Endothelial cell of umbilical vein (primary cell): Measurements from ENCODE around the gene DIPK2B. TPM values are rescaled to one million over a fixed set of nuclear protein-coding genes. Genes with fewer than 3 reads are reported as not detected.

ENCODE experiments used
- BruUV-seq: library from RNA; stranded (reverse); fragments of 400-500 nt; replicated peaks from 2 replicates; lab custom pipeline; 2021; lab: Mats Ljungman, UMichigan
- CTCF ChIA-PET: fragments of 300-600, 350-600 bp; sonication (Branson Sonifier 250); formaldehyde crosslinking; loops from one replicate; lab custom pipeline; 2021; ENCODE audit warnings: antibody characterized with exemption, inconsistent platforms; lab: Charles Lee
- POLR2A ChIA-PET: fragments of 300-600, 350-600 bp; sonication (Branson Sonifier 250); formaldehyde crosslinking; loops from one replicate; lab custom pipeline; 2021; ENCODE audit warnings: antibody characterized with exemption, inconsistent platforms; lab: Charles Lee
- DNase-seq: peaks from one replicate; pipeline ENCODE4 v3.0.0-alpha.2; 2011; ENCODE audit warnings: low read depth, low spot score
- FAIRE-seq: peaks from 2 replicates; lab custom pipeline; 2011; peaks lifted over from hg19 to GRCh38; lab: Jason Lieb, UNC
- H2AFZ ChIP-seq: 2 replicates; pipeline ENCODE4 v1.6.0; 2012; ENCODE audit warnings: low read depth, low read length, control low read depth, inconsistent platforms
- H3K27ac ChIP-seq: 2 replicates; pipeline ENCODE4 v1.5.1; 2011; ENCODE audit warnings: low read depth, mild to moderate bottlenecking, control low read depth, low read length, moderate library complexity; ENCODE audit not compliant: insufficient read depth
- H3K27me3 ChIP-seq, 2 experiments: 2 replicates each; pipeline versions ENCODE4 v1.6.0 to v1.6.1; 2011; ENCODE audit warnings: low read length in 2 of 2, mixed read lengths in 1 of 2; ENCODE audit not compliant: control insufficient read depth in 2 of 2, insufficient read depth in 2 of 2
- H3K36me3 ChIP-seq, 2 experiments: 2 replicates in 1 of 2; 3 replicates in 1 of 2; pipeline ENCODE4 v1.5.1; 2011; ENCODE audit warnings: low read length in 2 of 2, mild to moderate bottlenecking in 1 of 2, moderate library complexity in 1 of 2; ENCODE audit not compliant: control insufficient read depth in 2 of 2, insufficient read depth in 2 of 2; ENCODE audit errors: extremely low read depth in 1 of 2
- H3K4me1 ChIP-seq: 3 replicates; pipeline ENCODE4 v1.5.1; 2011; ENCODE audit warnings: mild to moderate bottlenecking, low read length; ENCODE audit not compliant: control insufficient read depth, insufficient read depth; ENCODE audit errors: extremely low read depth
- H3K4me2 ChIP-seq: 2 replicates; pipeline ENCODE4 v1.6.1; 2011; ENCODE audit warnings: low read length, control low read depth, mixed read lengths; ENCODE audit not compliant: insufficient read depth
- H3K4me3 ChIP-seq, 3 experiments: fragments of 200-600 bp in 1 of 3; sonication (generic), shearing (Covaris generic) in 1 of 3; replicated peaks in 1 of 3; 2 replicates each; pipeline ENCODE4 v1.5.1; 2011 to 2016; ENCODE audit warnings: control low read depth in 3 of 3, low read length in 3 of 3, mild to moderate bottlenecking in 2 of 3, inconsistent platforms in 1 of 3, low read depth in 1 of 3, moderate library complexity in 1 of 3; ENCODE audit not compliant: insufficient read depth in 1 of 3
- H3K79me2 ChIP-seq: 2 replicates; pipeline ENCODE4 v1.6.0; 2012; ENCODE audit warnings: low read length, inconsistent platforms; ENCODE audit not compliant: control insufficient read depth, insufficient read depth
- H3K9ac ChIP-seq: replicated peaks from 2 replicates; pipeline ENCODE3; 2011; ENCODE audit warnings: low read length, control low read depth; ENCODE audit not compliant: insufficient read depth; ENCODE audit errors: extremely low read depth
- H3K9me1 ChIP-seq: replicated peaks from 3 replicates; pipeline ENCODE4 v1.6.0; 2011; ENCODE audit warnings: mild to moderate bottlenecking, low read length; ENCODE audit not compliant: control insufficient read depth, insufficient read depth; ENCODE audit errors: extremely low read depth
- H3K9me3 ChIP-seq: replicated peaks from 2 replicates; pipeline ENCODE4 v1.5.1; 2012; ENCODE audit warnings: low read length, inconsistent platforms; ENCODE audit not compliant: control insufficient read depth, insufficient read depth
- H4K20me1 ChIP-seq: replicated peaks from 2 replicates; pipeline ENCODE3; 2011; ENCODE audit warnings: mild to moderate bottlenecking, low read length; ENCODE audit not compliant: control insufficient read depth, insufficient read depth; ENCODE audit errors: extremely low read depth
- EZH2 ChIP-seq: IDR thresholded peaks from 2 replicates; pipeline ENCODE4 v1.6.1; 2012; ENCODE audit warnings: borderline replicate concordance, low read depth, mild to moderate bottlenecking, moderate library complexity, low read length, inconsistent platforms; ENCODE audit not compliant: severe bottlenecking
- FOS ChIP-seq: IDR thresholded peaks from 2 replicates; pipeline ENCODE4 v1.6.1; 2011; ENCODE audit warnings: mild to moderate bottlenecking, low read length, moderate library complexity, borderline replicate concordance; ENCODE audit not compliant: insufficient read depth
- GATA2 ChIP-seq: IDR thresholded peaks from 2 replicates; pipeline ENCODE4 v1.7.0; 2011; ENCODE audit warnings: low read depth, mild to moderate bottlenecking, moderate library complexity, mixed read lengths, low read length; ENCODE audit not compliant: insufficient read length, insufficient read depth
- JUN ChIP-seq: IDR thresholded peaks from 2 replicates; pipeline ENCODE4 v1.6.1; 2011; ENCODE audit warnings: borderline replicate concordance, low read depth; ENCODE audit not compliant: insufficient read length, insufficient read depth
- MYC ChIP-seq: IDR thresholded peaks from one replicate; pipeline ENCODE4 v1.6.1; 2011; ENCODE audit warnings: mild to moderate bottlenecking, low read depth, low read length
- POLR2A ChIP-seq: IDR thresholded peaks from 2 replicates; pipeline ENCODE4 v1.6.1; 2012; ENCODE audit warnings: low read depth, mild to moderate bottlenecking, control low read depth, low read length
- POLR2AphosphoS5 ChIP-seq: IDR thresholded peaks from 2 replicates; pipeline ENCODE4 v1.6.1; 2012; ENCODE audit warnings: low read depth, mild to moderate bottlenecking, control low read depth, low read length, moderate library complexity; ENCODE audit not compliant: insufficient read depth
- dilution Hi-C: fragments of 300-500 bp; cut with MboI; formaldehyde crosslinking; loops from one replicate; pipeline ENCODE4 v1.15.0; 2019; ENCODE audit warnings: low sequenced_read_pairs; ENCODE audit not compliant: extremely low pct_ligation_motif_present
- intact Hi-C: fragments of 100-400 bp; cut with micrococcal nuclease; formaldehyde crosslinking; loops from one replicate; pipeline ENCODE4 v1.10.0; 2022
- polyA plus RNA-seq, 4 experiments: library from polyadenylated mRNA; depleted of rRNA in 3 of 4; stranded (reverse) in 3 of 4; unstranded in 1 of 4; fragments of >200 nt; gene quantifications; 2 replicates each; pipeline versions ENCODE4 v1.2.1 to v1.2.3, GENCODE V29; 2011 to 2012; ENCODE audit warnings: missing spikeins in 1 of 4
- total RNA-seq: library from RNA; stranded (reverse); gene quantifications from 2 replicates; pipeline ENCODE4 v1.2.3, GENCODE V29; 2021
- TF ChIP-seq, protein P1 (sequence below), 2 donors: IDR thresholded peaks; 1 replicate in 1 of 2; 2 replicates in 1 of 2; pipeline ENCODE4 v1.5.1; 2011; ENCODE audit warnings: low read length in 2 of 2, mild to moderate bottlenecking in 2 of 2, moderate library complexity in 2 of 2, control low read depth in 1 of 2, inconsistent platforms in 1 of 2, low read depth in 1 of 2; ENCODE audit not compliant: insufficient read depth in 1 of 2; ENCODE audit errors: extremely low read depth in 1 of 2
- TF ChIP-seq, protein P2 (sequence below): IDR thresholded peaks from 2 replicates; pipeline ENCODE4 v1.6.1; 2011; ENCODE audit not compliant: insufficient read depth, insufficient read length

The DIPK2B gene
- total and polyA plus RNA-seq, 2 donors (not counting 3 experiments of a cell fraction or from before 2014, with no cell fraction given), result 46.0 to 106 TPM

DNA sequence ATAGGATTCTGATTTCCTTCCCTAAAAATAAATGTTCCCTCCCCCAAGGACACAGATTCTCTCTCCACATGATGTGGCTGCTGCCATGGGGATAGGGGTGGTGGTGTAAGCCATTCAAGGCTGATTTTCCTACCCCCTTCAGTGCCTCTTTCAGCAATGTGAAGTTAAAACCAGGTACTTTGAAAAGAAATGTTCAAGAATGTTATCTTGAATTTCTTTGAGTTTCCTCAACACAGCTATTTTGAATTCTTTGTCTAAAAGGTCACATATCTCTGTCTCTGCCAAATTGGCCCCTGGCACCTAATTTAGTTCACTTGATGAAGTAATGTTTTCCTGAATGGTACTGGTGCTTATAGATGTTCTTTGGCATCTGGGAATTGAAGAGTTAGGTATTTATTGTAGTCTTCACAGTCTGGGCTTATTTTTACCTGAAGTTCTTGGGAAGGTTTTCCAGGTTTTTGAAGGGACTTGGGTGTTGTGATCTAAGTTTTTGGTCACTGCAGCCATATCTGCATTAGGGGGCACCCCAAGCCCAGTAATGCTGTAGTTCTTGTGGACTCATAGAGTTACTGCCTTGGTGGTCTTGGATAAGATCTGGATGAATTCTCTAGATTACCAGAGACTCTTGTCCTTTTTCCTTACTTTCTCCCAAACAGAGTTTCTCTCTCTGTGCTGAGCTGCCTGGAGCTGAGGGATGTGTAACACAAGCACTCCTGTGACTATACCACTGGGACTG lies 7.6 kb upstream of the DIPK2B start:
- Histone ChIP-seq H3K4me2 (peak overlapping the region; percentile 11), H3K27ac (no peak overlapping the region), H3K4me3 (no peak overlapping the region), H2AFZ (no peak overlapping the region), H3K27me3 (no peaks in the 10 kb centered on the region), H3K9me1 (no peaks in the 10 kb centered on the region), H3K4me1 (no peaks in the 10 kb centered on the region), H3K36me3 (no peaks in the 10 kb centered on the region), H3K79me2 (no peaks in the 10 kb centered on the region), H3K9me3 (no peaks in the 10 kb centered on the region), H4K20me1 (no peaks in the 10 kb centered on the region), H3K9ac (no peak overlapping the region)
- TF ChIP-seq JUN, result no peak
- TF ChIP-seq, protein P1, sequence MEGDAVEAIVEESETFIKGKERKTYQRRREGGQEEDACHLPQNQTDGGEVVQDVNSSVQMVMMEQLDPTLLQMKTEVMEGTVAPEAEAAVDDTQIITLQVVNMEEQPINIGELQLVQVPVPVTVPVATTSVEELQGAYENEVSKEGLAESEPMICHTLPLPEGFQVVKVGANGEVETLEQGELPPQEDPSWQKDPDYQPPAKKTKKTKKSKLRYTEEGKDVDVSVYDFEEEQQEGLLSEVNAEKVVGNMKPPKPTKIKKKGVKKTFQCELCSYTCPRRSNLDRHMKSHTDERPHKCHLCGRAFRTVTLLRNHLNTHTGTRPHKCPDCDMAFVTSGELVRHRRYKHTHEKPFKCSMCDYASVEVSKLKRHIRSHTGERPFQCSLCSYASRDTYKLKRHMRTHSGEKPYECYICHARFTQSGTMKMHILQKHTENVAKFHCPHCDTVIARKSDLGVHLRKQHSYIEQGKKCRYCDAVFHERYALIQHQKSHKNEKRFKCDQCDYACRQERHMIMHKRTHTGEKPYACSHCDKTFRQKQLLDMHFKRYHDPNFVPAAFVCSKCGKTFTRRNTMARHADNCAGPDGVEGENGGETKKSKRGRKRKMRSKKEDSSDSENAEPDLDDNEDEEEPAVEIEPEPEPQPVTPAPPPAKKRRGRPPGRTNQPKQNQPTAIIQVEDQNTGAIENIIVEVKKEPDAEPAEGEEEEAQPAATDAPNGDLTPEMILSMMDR (IDR thresholded peaks at IDR 0.05; ENCODE audit: extremely low read depth in 1 of 2, insufficient read depth in 1 of 2, low read depth in 1 of 2, low read length in 2 of 2), result peak in 1 of 2 donors; percentile 0
- dilution Hi-C loops (no loop called here), intact Hi-C loops (no loop called here)
- BruUV-seq, result no TSS peak
- CTCF ChIA-PET, result interaction anchor here (1.4 kb wide), 1 partner anchor 115 kb away, joined by 3 read pairs; no protein-coding TSS in a partner anchor
- FAIRE-seq, result no peak
- peak; percentile 28 for DNase-seq
- POLR2A ChIA-PET, result no interaction called here

- H3K36me3 ChIP-seq, result no peaks in the 10 kb centered on the region
- no peaks in the 10 kb centered on the region for H3K27me3 ChIP-seq
- no peaks in the 10 kb centered on the region for H3K9me3 ChIP-seq
- peaks cover 3% of the 10 kb centered on the region for H3K79me2 ChIP-seq
- dilution Hi-C loops, result no loop called here
- TF ChIP-seq JUN (no peak), POLR2A (no peak), GATA2 (no peak), EZH2 (no peak), FOS (no peak), POLR2AphosphoS5 (no peak), MYC (no peak)
- TF ChIP-seq, protein P1 (IDR thresholded peaks at IDR 0.05; ENCODE audit: extremely low read depth in 1 of 2, insufficient read depth in 1 of 2, low read depth in 1 of 2, low read length in 2 of 2), result no peak
- TF ChIP-seq, protein P2, sequence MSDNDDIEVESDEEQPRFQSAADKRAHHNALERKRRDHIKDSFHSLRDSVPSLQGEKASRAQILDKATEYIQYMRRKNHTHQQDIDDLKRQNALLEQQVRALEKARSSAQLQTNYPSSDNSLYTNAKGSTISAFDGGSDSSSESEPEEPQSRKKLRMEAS, result no peak
- no peak overlapping the region for H3K4me3 ChIP-seq
- H3K4me2 ChIP-seq, result no peak overlapping the region
- H3K9ac ChIP-seq, result no peak overlapping the region
- intact Hi-C loops, result loop anchor here (5.0 kb wide), 1 partner anchor 510 kb away; no protein-coding TSS in a partner anchor
- H3K4me1 ChIP-seq, result peaks cover 41% of the 10 kb centered on the region
- no peak for DNase-seq
- no peak overlapping the region for H2AFZ ChIP-seq
- H4K20me1 ChIP-seq, result no peaks in the 10 kb centered on the region
- no TSS peak for BruUV-seq
- H3K9me1 ChIP-seq, result no peaks in the 10 kb centered on the region
- ChIA-PET POLR2A (no interaction called here), CTCF (interaction anchor here (2.1 kb wide), 1 partner anchor 15 kb away, joined by 8 read pairs; no protein-coding TSS in a partner anchor)
- no peak for FAIRE-seq
- H3K27ac ChIP-seq, result no peak overlapping the region
Measured at GRCh38 chrX:45202171-45202570, 1.5 kb upstream of the DIPK2B start.
